Medulla oblongata (tissue), 1 donor: ENCODE data around the gene CHERP.
"Not testable (repeated sequence)": the region's sequence is repeated elsewhere in the genome, so short reads cannot be mapped to it uniquely, and the experiment has no call there.

Experiments
- DNase-seq: peaks from one replicate; pipeline ENCODE4 v3.0.0-alpha.2; 2015; ENCODE audit errors: extremely low spot score

The CHERP gene

DNA sequence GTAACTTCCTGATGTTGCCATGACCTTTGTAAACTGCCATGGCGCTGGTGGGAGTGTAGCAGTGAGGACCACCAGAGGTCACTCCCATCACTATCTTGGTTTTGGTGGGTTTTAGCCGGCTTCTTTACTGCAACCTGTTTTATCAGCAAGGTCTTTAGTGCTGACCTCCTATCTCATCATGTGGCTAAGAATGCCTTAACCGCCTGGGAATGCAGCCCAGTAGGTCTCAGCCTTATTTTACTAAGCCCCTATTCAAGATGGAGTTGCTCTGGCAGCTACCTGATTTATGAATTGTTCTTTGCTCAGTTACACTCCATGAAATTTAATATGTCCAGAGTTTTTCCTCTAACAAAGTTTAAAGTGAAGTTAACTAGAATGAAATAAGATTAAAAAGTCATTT is 65.8 kb downstream of the CHERP start:
- DNase-seq = no peak

DNA sequence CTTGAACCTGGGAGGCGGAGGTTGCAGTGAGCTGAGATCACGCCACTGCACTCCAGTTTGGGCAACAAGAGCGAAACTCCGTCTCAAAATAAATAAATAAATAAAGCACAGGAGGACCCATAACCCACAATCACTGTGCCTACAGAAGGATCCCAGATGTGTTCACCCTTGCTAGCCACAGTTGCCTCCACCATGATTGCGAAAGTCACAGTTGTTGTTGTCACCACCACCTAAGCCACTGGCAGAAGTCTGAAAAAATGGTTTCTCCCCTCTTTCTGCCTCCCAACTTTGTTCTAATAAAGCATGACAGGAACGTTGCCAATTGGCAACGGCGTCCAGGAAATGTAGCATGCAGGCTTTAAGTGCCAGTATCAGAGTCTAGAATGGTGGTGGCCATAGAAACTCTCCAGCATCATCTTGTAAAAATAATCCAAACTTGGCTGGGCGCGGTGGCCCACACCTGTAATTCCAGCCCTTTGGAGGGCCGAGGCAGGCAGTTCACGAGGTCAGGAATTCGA is 68.3 kb downstream of the CHERP start:
- DNase-seq = no peak

DNA sequence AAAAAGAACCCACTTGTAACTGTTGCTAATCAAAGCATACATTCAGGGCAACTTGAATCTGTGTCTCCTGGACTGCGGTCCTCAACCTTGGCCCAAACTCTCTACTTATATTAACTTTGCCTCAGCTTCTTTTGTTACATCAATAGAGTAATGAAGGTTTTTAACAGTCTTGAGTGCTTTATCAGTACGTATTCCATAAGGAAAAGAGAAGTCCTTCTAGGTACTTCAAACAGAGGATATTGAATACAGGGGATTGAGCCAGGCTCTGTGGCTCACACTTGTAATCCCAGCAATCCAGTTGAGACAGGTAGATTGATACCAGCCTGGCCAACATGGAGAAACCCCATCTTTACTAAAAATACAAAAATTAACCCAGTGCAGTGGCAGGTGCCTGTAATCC is 69.2 kb downstream of the CHERP start:
- no peak for DNase-seq

DNA sequence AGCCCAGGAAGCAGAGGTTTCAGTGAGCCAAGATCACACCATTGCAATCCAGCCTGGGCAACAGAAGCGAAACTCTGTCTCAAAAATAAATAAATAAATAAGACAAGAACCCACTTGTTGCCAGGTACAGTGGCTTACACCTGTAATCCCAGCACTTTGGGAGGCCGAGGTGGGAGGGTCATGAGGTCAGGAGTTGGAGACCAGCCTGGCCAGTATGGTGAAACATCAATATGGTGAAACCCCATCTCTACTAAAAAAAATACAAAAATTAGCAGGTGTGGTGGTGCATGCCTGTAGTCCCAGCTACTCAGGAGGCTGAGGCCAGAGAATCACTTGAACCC is 69.7 kb downstream of the CHERP start:
- DNase-seq = not testable (repeated sequence)

DNA sequence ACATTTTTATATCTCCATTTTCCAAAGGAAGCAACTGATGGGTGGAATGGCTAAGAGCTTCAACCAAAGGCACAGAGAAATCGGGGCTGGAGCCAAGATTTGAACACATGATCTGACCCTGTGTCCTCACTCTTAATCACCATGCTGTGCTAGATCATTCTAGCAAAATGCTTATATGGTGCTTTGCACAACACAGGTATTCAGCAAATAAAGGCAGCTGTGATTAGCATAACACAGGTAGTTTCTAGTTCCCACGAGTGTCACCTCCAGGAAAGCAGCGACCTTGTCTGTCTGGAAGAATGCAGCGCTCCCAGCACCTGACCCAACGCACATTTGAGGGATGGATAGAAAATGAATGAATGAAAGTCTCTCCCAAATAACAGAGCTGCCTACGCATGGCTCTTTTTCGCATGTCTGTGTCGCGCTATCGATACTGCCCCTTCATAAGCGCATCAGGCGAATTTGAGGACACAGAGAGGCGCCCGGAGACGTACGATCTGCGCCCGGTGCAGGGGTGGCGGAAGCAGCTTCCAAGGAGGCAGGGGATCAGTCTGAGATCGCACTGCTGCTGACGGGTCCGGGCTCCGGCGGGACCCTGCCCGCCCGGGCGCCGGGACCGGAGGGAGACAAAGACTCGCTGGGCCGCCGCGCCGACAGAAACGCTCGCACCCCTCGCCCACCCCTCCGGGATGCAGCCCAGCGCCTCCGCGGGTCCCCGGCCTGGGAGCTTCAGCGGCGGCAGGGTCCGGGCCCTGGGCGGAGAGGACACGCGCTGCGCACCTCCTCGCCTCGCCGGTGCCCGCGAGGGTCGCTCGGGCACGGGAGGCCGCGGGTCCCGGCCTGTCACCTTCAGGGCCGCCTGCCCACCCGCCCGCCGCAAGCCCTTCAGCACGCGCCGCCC is 71.1 kb downstream of the CHERP start:
- DNase-seq = peak; percentile 47

DNA sequence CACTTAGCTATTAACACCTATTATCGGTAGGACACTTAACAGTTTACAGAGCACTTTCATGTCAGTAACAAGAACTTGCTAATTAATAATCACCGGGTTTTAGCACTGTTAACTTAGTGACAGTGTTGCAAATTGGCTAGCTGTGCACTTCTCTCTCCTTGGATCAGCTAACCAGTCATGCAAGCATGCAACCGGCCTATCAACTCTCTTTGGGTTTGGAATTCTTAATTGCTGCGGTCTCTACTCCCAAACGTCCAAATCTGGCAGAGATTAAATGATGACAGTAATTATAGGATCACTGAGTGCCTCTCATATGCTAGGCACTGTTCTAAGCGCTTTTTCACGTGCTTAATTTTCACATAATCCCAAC is 71.7 kb downstream of the CHERP start:
- no peak for DNase-seq
